Type B pancreatic cell (in vitro differentiated cells): Measurements from ENCODE around the gene CAPRIN1. TPM values are rescaled to one million over a fixed set of nuclear protein-coding genes. Genes with fewer than 3 reads are reported as not detected.

Source experiments
- DNase-seq: peaks from one replicate; pipeline ENCODE4 v3.0.0; 2021; ENCODE audit warnings: mixed read lengths; ENCODE audit not compliant: unreplicated experiment; ENCODE audit errors: extremely low spot score
- H3K27ac Mint-ChIP-seq: 2 replicates; pipeline ENCODE4 v1.8.0; 2021; ENCODE audit warnings: mild to moderate bottlenecking, mixed read lengths
- H3K27me3 Mint-ChIP-seq: 2 replicates; pipeline ENCODE4 v1.8.0; 2021; ENCODE audit warnings: mixed read lengths
- H3K36me3 Mint-ChIP-seq: 2 replicates; pipeline ENCODE4 v1.8.0; 2021; ENCODE audit warnings: mixed read lengths
- H3K4me1 Mint-ChIP-seq: one replicate; pipeline ENCODE4 v1.8.0; 2021; ENCODE audit warnings: mixed read lengths; ENCODE audit not compliant: unreplicated experiment
- H3K4me3 Mint-ChIP-seq: 2 replicates; pipeline ENCODE4 v1.8.0; 2021; ENCODE audit warnings: mild to moderate bottlenecking, mixed read lengths
- H3K9me3 Mint-ChIP-seq: 2 replicates; pipeline ENCODE4 v1.8.0; 2021; ENCODE audit warnings: mixed read lengths
- total RNA-seq: library from RNA; stranded (reverse); gene quantifications from 2 replicates; pipeline ENCODE4 v1.2.1, GENCODE V29; 2021; ENCODE audit warnings: low replicate concordance
- TF ChIP-seq, protein P1 (sequence below): fragments of 200-600 bp; sonication (generic); conservative IDR thresholded peaks from 2 replicates; pipeline ENCODE4 v1.5.0; 2021; ENCODE audit warnings: antibody characterized with exemption, mild to moderate bottlenecking

CAPRIN1 gene
- total RNA-seq, 1 donor from 2014 or later: 277 TPM

GRCh38 chr11:34040571-34040970, 11.0 kb upstream of the CAPRIN1 start:
- no peak for DNase-seq
- H3K36me3 Mint-ChIP-seq: no peaks in the 10 kb centered on the region

GRCh38 chr11:34044664-34045485, 6.7 kb upstream of the CAPRIN1 start:
- Mint-ChIP-seq H3K27me3 (no peaks in the 10 kb centered on the region), H3K4me1 (peaks cover 8% of the 10 kb centered on the region), H3K4me3 (peak overlapping the region; percentile 70), H3K27ac (peak overlapping the region; percentile 88), H3K9me3 (peaks cover 6% of the 10 kb centered on the region), H3K36me3 (no peaks in the 10 kb centered on the region)
- TF ChIP-seq, protein P1, sequence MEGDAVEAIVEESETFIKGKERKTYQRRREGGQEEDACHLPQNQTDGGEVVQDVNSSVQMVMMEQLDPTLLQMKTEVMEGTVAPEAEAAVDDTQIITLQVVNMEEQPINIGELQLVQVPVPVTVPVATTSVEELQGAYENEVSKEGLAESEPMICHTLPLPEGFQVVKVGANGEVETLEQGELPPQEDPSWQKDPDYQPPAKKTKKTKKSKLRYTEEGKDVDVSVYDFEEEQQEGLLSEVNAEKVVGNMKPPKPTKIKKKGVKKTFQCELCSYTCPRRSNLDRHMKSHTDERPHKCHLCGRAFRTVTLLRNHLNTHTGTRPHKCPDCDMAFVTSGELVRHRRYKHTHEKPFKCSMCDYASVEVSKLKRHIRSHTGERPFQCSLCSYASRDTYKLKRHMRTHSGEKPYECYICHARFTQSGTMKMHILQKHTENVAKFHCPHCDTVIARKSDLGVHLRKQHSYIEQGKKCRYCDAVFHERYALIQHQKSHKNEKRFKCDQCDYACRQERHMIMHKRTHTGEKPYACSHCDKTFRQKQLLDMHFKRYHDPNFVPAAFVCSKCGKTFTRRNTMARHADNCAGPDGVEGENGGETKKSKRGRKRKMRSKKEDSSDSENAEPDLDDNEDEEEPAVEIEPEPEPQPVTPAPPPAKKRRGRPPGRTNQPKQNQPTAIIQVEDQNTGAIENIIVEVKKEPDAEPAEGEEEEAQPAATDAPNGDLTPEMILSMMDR: no peak
- DNase-seq: no peak

More at GRCh38 chr11:34040571-34040970, 11.0 kb upstream of the CAPRIN1 start:
- TF ChIP-seq, protein P1: no peak
- Mint-ChIP-seq H3K4me3 (no peak overlapping the region), H3K27ac (no peak overlapping the region), H3K4me1 (peaks cover 11% of the 10 kb centered on the region), H3K9me3 (peaks cover 12% of the 10 kb centered on the region), H3K27me3 (no peaks in the 10 kb centered on the region)

- H3K27ac Mint-ChIP-seq: no peak overlapping the region
- H3K9me3 Mint-ChIP-seq: peaks cover 6% of the 10 kb centered on the region
- peaks cover 12% of the 10 kb centered on the region for H3K36me3 Mint-ChIP-seq
- no peaks in the 10 kb centered on the region for H3K27me3 Mint-ChIP-seq
- TF ChIP-seq, protein P1: no peak
- peaks cover 20% of the 10 kb centered on the region for H3K4me1 Mint-ChIP-seq
- no peak for DNase-seq
- H3K4me3 Mint-ChIP-seq: peak overlapping the region; percentile 37
These were observed 2.5 kb upstream of the CAPRIN1 start for GRCh38 chr11:34049028-34049427.

DNA sequence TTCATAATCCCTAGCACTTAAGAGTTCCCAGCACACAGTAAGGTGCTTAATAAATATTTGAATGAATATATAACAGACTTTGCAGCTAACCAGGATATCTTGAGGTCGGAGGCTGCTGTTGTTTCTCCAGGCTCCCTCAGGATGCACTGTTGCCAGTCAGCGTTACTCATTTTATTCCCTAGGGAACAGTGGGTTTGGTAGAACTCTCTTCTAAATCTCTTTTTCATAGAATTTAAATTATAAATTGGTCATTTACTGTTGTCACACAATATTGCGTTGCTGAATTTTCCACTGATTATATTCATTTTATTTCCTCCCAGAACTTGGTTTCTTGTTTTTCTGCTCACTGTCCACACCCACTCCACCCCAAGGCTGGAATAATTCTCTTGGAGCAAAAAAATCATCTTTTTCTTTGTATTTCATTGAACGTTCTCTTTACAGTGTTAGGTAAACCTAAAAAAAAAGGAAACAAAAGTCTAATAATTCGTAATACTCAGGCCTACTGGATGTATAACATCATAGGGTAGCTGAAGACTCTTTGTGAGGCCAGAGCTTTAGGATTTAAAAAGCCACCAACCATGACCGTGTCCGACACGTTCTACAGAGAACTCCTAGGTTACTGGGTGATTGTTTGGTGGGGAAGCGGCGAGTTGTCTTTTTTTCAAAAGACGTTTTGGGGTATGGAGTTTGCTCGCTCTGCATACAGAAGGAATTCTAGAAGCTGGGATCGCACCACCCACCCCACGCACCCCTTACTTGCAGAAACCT, 766 bp upstream of the CAPRIN1 start:
- H3K27ac Mint-ChIP-seq: peak overlapping the region; percentile 92
- no peaks in the 10 kb centered on the region for H3K27me3 Mint-ChIP-seq
- DNase-seq: no peak
- TF ChIP-seq, protein P1: no peak
- peaks cover 17% of the 10 kb centered on the region for H3K36me3 Mint-ChIP-seq
- peaks cover 14% of the 10 kb centered on the region for H3K4me1 Mint-ChIP-seq
- H3K4me3 Mint-ChIP-seq: peak overlapping the region; percentile 82
- no peaks in the 10 kb centered on the region for H3K9me3 Mint-ChIP-seq

- Mint-ChIP-seq H3K9me3 (no peaks in the 10 kb centered on the region), H3K27me3 (no peaks in the 10 kb centered on the region), H3K27ac (peak overlapping the region; percentile 97), H3K36me3 (peaks cover 19% of the 10 kb centered on the region), H3K4me3 (peak overlapping the region; percentile 99), H3K4me1 (peaks cover 25% of the 10 kb centered on the region)
- DNase-seq: peak; percentile 93
- TF ChIP-seq, protein P1: no peak
These were observed 591 bp downstream of the CAPRIN1 start for GRCh38 chr11:34052036-34052607.
